B cell (primary cell): Measurements from ENCODE around the gene SF1. TPM values are rescaled to one million over a fixed set of nuclear protein-coding genes. Genes with fewer than 3 reads are reported as not detected.

Experiments
- ATAC-seq: fragments of 200-7000 bp; cut with Tn5 transposase; one replicate; pipeline ENCODE4 v1.10.0; 2021; ENCODE audit warnings: low read depth, mild to moderate bottlenecking, moderate number of reproducible peaks, moderate library complexity
- CTCF ChIA-PET: fragments of 350-600 bp; sonication (Branson Sonifier 250); formaldehyde crosslinking; loops from one replicate; lab custom pipeline; 2021; ENCODE audit warnings: antibody characterized with exemption, inconsistent platforms; lab: Charles Lee
- POLR2A ChIA-PET: fragments of 350-600 bp; sonication (Branson Sonifier 250); formaldehyde crosslinking; loops from one replicate; lab custom pipeline; 2021; ENCODE audit warnings: antibody characterized with exemption; lab: Charles Lee
- DNase-seq: peaks from one replicate; pipeline ENCODE4 v3.0.0; 2013
- H2AFZ ChIP-seq: 2 replicates; pipeline ENCODE4 v1.6.1; 2012; ENCODE audit warnings: mild to moderate bottlenecking, low read depth, low read length; ENCODE audit not compliant: insufficient read depth, poor library complexity, severe bottlenecking
- H3K27ac ChIP-seq, 2 donors: 1 replicate in 1 of 2; 2 replicates in 1 of 2; pipeline ENCODE4 v1.5.1; 2012 to 2013; ENCODE audit warnings: low read length in 2 of 2, mild to moderate bottlenecking in 2 of 2, moderate library complexity in 1 of 2
- H3K27me3 ChIP-seq, 4 experiments: fragments of 200-600 bp in 1 of 4; sonication (generic) in 1 of 4; replicated peaks in 1 of 4; 1 replicate in 2 of 4; 2 replicates in 2 of 4; pipeline versions ENCODE4 v1.6.1 to v1.7.0; 2013 to 2016; ENCODE audit warnings: low read length in 3 of 4, mild to moderate bottlenecking in 2 of 4, mixed read lengths in 1 of 4, moderate library complexity in 1 of 4; ENCODE audit not compliant: insufficient read depth in 4 of 4, control insufficient read depth in 3 of 4; ENCODE audit errors: control extremely low read depth in 1 of 4
- H3K36me3 ChIP-seq, 2 experiments: replicated peaks in 1 of 2; 1 replicate in 1 of 2; 2 replicates in 1 of 2; pipeline versions ENCODE4 v1.6.1 to v1.7.1; 2013; ENCODE audit warnings: low read length in 1 of 2; ENCODE audit not compliant: insufficient read depth in 2 of 2, control insufficient read depth in 1 of 2; ENCODE audit errors: control extremely low read depth in 1 of 2, extremely low read depth in 1 of 2
- H3K4me1 ChIP-seq, 2 donors: fragments of 200-600 bp in 1 of 2; sonication (generic) in 1 of 2; 1 replicate in 1 of 2; 2 replicates in 1 of 2; pipeline versions ENCODE4 v1.5.1 to v1.6.1; 2013 to 2017; ENCODE audit warnings: low read length in 2 of 2; ENCODE audit not compliant: control insufficient read depth in 2 of 2, insufficient read depth in 2 of 2
- H3K4me2 ChIP-seq: replicated peaks from 2 replicates; pipeline ENCODE3; 2012; ENCODE audit warnings: mild to moderate bottlenecking, low read depth, low read length; ENCODE audit not compliant: poor library complexity, severe bottlenecking
- H3K4me3 ChIP-seq, 5 experiments: fragments of 200-600 bp in 1 of 5; sonication (generic) in 1 of 5; 1 replicate in 3 of 5; 2 replicates in 2 of 5; pipeline versions ENCODE4 v1.5.1 to v1.7.0; 2011 to 2016; ENCODE audit warnings: low read length in 4 of 5, mild to moderate bottlenecking in 4 of 5, low read depth in 2 of 5, control low read depth in 1 of 5, moderate library complexity in 1 of 5; ENCODE audit not compliant: insufficient read depth in 1 of 5; ENCODE audit errors: control extremely low read depth in 1 of 5, extremely low read depth in 1 of 5
- H3K79me2 ChIP-seq: fragments of 200-600 bp; sonication (generic); one replicate; pipeline ENCODE4 v1.6.0; 2016; ENCODE audit warnings: low read length; ENCODE audit not compliant: control insufficient read depth, insufficient read depth
- H3K9ac ChIP-seq: fragments of 200-600 bp; sonication (generic); 2 replicates; pipeline ENCODE4 v1.6.1; 2017; ENCODE audit warnings: mild to moderate bottlenecking, low read length, moderate library complexity
- H3K9me3 ChIP-seq, 3 donors: one replicate each; pipeline versions ENCODE4 v1.6.1 to v1.7.1; 2013; ENCODE audit warnings: low read length in 2 of 3; ENCODE audit not compliant: control insufficient read depth in 2 of 3, insufficient read depth in 1 of 3; ENCODE audit errors: control extremely low read depth in 1 of 3
- H4K20me1 ChIP-seq: 2 replicates; pipeline ENCODE4 v1.6.0; 2012; ENCODE audit warnings: mild to moderate bottlenecking, low read length; ENCODE audit not compliant: insufficient read depth, control insufficient read depth, poor library complexity, severe bottlenecking
- H3K27ac Mint-ChIP-seq: one replicate; pipeline ENCODE4 v1.8.0; 2021; ENCODE audit warnings: mixed read lengths
- H3K27me3 Mint-ChIP-seq: one replicate; pipeline ENCODE4 v1.8.0; 2021; ENCODE audit warnings: mixed read lengths
- H3K4me1 Mint-ChIP-seq: one replicate; pipeline ENCODE4 v1.8.0; 2021; ENCODE audit warnings: mixed read lengths
- H3K4me3 Mint-ChIP-seq: one replicate; pipeline ENCODE4 v1.8.0; 2021; ENCODE audit warnings: mixed read lengths
- H3K9me3 Mint-ChIP-seq: one replicate; pipeline ENCODE4 v1.8.0; 2022; ENCODE audit warnings: mixed read lengths; ENCODE audit not compliant: insufficient read depth
- WGBS: methylation state at CpG from one replicate; pipeline ENCODE4 v1.1.5; 2013; ENCODE audit warnings: missing lambda C conversion rate; ENCODE audit not compliant: insufficient coverage; 5-methylcytosine and 5-hydroxymethylcytosine counted together
- intact Hi-C: fragments of 100-400 bp; cut with micrococcal nuclease; formaldehyde crosslinking; loops from one replicate; pipeline ENCODE4 v1.10.0; 2022
- polyA plus RNA-seq: library from polyadenylated mRNA; depleted of rRNA; stranded (reverse); fragments of >200 nt; gene quantifications from 2 replicates; pipeline ENCODE4 v1.2.3, GENCODE V29; 2012
- total RNA-seq, 2 donors: library from RNA; stranded (reverse); fragments of 120-200 nt in 1 of 2; gene quantifications; 1 replicate in 1 of 2; 2 replicates in 1 of 2; pipeline versions ENCODE4 v1.2.3 to v1.2.4, GENCODE V29; 2013 to 2022
- TF ChIP-seq, protein P1 (sequence below): fragments of 200-600 bp; IDR thresholded peaks from one replicate; pipeline ENCODE4 v1.8.0; 2022; ENCODE audit warnings: antibody characterized with exemption, mild to moderate bottlenecking

The SF1 gene
- total and polyA plus RNA-seq, 2 donors (not counting 1 experiment from before 2014, with no cell fraction given): 369 to 931 TPM

GRCh38 chr11:64745521-64746328 is 32.6 kb downstream of the SF1 start:
- ATAC-seq: peak; percentile 46
- Histone ChIP-seq H3K79me2 (peaks cover 36% of the 10 kb centered on the region), H4K20me1 (peaks cover 34% of the 10 kb centered on the region), H2AFZ (peak overlapping the region; percentile 75), H3K27me3 (no peaks in the 10 kb centered on the region), H3K4me1 (peaks cover 29 to 50% of the 10 kb centered on the region in 2 donors), H3K4me3 (peak overlapping the region; percentile 48 to 99 (median 73)), H3K9ac (peak overlapping the region; percentile 94), H3K4me2 (peak overlapping the region; percentile 99), H3K36me3 (peaks cover 0 to 16% of the 10 kb centered on the region in 2 experiments), H3K27ac (peak overlapping the region; percentile 97 to 98), H3K9me3 (no peaks in the 10 kb centered on the region)
- intact Hi-C loops: loop anchor here (1.0 to 10.0 kb wide), 7 partner anchors 27 to 829 kb away; partner anchors contain the start of genes CDC42BPG, EHBP1L1, EHD1 and FAM89B
- Mint-ChIP-seq H3K4me1 (peaks cover 58% of the 10 kb centered on the region), H3K9me3 (no peaks in the 10 kb centered on the region), H3K27me3 (no peaks in the 10 kb centered on the region), H3K27ac (peak overlapping the region; percentile 100), H3K4me3 (peak overlapping the region; percentile 97)
- TF ChIP-seq, protein P1, sequence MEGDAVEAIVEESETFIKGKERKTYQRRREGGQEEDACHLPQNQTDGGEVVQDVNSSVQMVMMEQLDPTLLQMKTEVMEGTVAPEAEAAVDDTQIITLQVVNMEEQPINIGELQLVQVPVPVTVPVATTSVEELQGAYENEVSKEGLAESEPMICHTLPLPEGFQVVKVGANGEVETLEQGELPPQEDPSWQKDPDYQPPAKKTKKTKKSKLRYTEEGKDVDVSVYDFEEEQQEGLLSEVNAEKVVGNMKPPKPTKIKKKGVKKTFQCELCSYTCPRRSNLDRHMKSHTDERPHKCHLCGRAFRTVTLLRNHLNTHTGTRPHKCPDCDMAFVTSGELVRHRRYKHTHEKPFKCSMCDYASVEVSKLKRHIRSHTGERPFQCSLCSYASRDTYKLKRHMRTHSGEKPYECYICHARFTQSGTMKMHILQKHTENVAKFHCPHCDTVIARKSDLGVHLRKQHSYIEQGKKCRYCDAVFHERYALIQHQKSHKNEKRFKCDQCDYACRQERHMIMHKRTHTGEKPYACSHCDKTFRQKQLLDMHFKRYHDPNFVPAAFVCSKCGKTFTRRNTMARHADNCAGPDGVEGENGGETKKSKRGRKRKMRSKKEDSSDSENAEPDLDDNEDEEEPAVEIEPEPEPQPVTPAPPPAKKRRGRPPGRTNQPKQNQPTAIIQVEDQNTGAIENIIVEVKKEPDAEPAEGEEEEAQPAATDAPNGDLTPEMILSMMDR: no peak
- under 1% methylated on average over 32 of the region's 52 CpGs for WGBS
- peak; percentile 92 for DNase-seq
- POLR2A ChIA-PET: interaction anchor here (0.6 to 8.9 kb wide), 13 partner anchors 10 to 787 kb away, joined by 3 to 175 read pairs (median 8); partner anchors contain the start of genes FAU, MAP4K2, MRPL49 and PYGM
- CTCF ChIA-PET: interaction anchor here (1.2 to 13.7 kb wide), 8 partner anchors 15 to 101 kb away, joined by 3 to 280 read pairs (median 33); partner anchors contain the start of genes MAP4K2 and SF1

DNA sequence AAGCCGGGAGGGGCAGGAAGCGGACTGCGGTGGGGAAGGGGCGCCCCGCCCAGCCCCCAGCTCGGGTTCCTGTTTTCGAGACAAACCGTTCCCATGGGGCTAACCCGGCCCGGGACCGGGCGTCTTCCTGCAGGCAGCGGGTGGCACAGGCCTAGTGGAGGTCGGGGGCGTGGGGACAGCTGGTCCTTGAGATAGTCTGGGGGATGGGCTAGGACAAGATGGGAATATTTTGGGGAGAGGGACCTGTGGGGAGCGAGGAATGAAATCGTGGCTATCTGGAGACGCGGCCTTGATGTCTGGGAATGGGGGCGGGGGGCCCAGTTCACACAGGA is 33.2 kb downstream of the SF1 start:
- TF ChIP-seq, protein P1: no peak
- Histone ChIP-seq H3K9ac (peak overlapping the region; percentile 94), H2AFZ (peak overlapping the region; percentile 75), H3K36me3 (peaks cover 0 to 21% of the 10 kb centered on the region in 2 experiments), H3K9me3 (no peaks in the 10 kb centered on the region), H3K4me3 (peak overlapping the region in 4 of 5 experiments; percentile 72 to 99 (median 80)), H3K27me3 (no peaks in the 10 kb centered on the region), H4K20me1 (peaks cover 39% of the 10 kb centered on the region), H3K4me1 (peaks cover 23 to 44% of the 10 kb centered on the region in 2 donors), H3K4me2 (peak overlapping the region; percentile 99), H3K27ac (peak overlapping the region; percentile 97 to 98), H3K79me2 (peaks cover 41% of the 10 kb centered on the region)
- ChIA-PET CTCF (interaction anchor here (1.2 to 13.7 kb wide), 9 partner anchors 10 to 102 kb away, joined by 3 to 280 read pairs (median 29); partner anchors contain the start of genes MAP4K2 and SF1), POLR2A (interaction anchor here (0.6 to 8.9 kb wide), 12 partner anchors 11 to 787 kb away, joined by 3 to 175 read pairs (median 9); partner anchors contain the start of genes CDC42BPG, FAU, MAP4K2 and MRPL49)
- no peaks in the 10 kb centered on the region for H3K27me3 Mint-ChIP-seq
- H3K4me3 Mint-ChIP-seq: peak overlapping the region; percentile 97
- peak; percentile 95 for DNase-seq
- intact Hi-C loops: loop anchor here (1.0 to 10.0 kb wide), 7 partner anchors 27 to 830 kb away; partner anchors contain the start of genes CDC42BPG, EHBP1L1, EHD1 and FAM89B
- H3K9me3 Mint-ChIP-seq: no peaks in the 10 kb centered on the region
- peak overlapping the region; percentile 100 for H3K27ac Mint-ChIP-seq
- peaks cover 58% of the 10 kb centered on the region for H3K4me1 Mint-ChIP-seq
- WGBS: under 1% methylated on average over 20 of the region's 20 CpGs
- peak; percentile 51 for ATAC-seq
